Measurements from ENCODE around the gene MRPS27.
A peak's percentile ranks its signal among the peaks of the same experiment; 100 is the strongest.

Gene MRPS27

DNA sequence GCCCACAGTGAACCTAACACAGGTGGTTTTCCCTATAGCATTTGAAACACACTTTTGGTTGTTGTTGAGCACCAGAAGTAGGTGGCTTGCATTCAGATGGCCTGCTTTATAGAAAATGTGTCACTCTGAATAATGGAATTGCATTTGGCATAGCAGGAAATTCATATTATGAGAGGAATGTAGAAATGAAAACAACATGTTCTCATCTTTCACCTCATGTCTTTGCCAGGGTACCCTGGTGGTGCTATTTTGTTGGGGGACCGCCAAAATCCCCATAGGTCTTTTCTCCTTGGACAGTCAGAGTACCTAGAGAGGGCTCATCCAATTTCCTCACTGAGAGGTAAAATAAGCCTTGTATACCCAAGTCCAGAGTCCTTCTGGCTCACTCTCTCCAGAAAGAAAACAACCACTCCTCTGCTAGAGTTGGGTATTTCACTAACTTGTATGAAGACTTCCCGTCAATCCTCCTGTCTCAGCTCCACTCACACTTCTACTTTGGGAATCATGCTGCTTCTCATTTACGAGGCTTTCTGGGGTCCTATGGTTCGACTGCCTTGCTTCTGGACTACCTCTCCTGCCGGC lies 67.4 kb downstream of the MRPS27 start:
- no peak for DNase-seq

DNA sequence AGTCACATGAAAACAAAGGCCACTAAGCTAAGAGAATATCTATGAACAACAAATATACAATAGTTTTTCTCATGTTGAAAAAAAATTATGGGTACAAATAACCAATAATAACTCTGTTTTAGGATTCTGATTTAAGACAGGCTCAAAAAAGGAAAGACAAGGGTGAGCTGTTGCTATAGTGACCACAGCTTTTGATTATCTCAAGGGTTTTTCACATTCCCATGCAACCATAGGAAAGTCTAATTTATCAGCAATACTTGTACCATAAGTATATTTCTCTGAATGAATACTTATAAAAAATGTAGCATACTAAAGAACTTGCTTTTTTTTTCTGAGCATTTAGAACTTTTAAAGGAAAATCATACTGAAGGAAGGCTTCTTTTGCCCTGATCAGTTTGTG lies 68.0 kb downstream of the MRPS27 start:
- no peak for DNase-seq

DNA sequence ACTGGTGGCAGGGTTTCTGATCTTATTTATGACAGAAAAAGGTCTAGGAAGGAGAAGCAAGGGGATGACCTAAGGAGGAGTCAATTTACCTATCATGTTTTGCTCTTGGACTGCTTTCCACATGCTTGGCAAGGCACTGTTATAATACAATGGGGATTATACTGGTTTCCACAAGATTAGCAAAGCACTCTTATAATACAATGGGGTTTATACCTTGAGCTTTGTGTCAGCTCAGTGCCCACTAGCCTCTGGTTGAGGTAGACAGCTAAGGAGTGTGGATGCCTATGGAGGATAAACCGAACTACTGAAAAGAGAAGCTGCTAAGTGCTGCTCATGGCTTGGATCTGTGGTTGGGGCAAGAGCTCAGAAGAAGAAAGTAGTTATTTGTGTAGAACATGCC lies 68.7 kb downstream of the MRPS27 start:
- no peak for DNase-seq

DNA sequence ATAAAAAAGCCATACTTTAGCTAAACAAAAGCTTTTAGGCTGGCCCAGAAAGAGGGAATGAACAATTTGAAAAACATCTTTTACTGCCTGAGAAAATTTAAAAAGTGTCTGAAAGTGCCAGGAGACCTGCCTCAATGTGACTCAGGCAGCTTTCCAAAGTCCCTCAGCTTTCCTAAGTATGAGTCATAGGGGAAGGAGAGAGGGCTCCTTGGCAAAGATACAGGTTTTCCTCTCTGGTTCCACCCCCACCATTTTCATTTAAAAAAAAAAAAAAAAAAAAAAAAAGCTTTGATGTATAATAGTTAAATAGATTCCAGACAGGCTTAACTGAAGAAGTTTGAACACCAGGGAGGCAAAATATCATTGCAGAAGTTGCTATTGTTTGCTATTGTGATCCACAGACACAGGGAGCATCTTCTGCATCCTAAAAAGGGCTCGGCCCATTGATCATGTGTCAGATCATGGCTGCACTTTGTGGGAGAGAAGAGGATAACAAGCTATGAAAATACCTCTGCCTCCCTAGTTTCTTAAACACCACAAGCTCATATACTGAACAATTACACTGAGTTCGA lies 71.5 kb downstream of the MRPS27 start:
- DNase-seq: peak; percentile 44

DNA sequence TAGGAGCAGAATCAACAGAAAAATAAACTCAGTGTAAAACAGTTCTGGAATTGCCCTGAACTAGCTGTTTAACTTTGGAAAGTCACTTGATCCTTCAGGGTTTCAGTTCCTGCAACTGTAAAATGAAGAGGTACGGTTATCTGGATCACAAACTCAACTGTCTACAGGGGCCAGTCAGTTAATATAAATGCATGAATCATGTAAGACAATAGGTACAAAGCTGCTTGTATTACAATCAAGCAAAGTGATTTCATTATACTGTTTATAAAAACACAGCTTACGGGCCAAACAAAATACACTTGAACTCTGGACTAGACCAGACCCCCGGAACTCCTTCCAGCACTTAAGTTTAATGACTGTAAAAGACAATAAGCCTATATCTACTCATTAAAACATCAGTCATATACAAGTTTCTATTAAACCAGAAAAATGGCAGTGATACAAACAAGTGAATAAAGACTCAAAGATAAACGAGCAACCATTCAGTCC lies 73.0 kb downstream of the MRPS27 start:
- no peak for DNase-seq

DNA sequence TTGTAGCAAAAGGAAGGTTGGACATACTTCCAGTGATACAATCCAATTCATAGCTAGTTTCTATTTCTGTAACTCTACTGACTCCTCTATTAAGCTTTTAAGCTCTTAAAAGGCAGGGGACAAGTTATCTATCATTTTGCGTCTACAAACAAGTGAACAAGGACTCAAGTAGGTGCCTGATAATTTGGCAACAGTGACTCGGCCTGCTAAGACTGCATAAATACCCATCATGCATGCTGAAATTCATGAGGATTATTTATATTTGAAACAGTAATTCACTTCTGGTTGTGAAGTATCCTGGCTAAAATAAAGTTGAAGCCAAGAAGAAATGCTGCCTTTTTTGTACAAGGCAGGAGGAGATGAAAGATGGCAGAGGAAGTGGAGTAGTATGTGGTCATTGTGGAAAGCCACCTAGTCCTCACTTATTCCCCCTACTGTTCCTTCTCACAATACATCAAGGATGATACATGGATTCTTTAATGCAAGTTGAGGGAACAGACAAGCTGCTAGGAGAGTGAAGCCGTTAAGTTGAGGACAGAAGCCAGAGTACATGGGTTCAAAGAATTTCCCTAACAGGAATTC lies 74.0 kb downstream of the MRPS27 start:
- DNase-seq: no peak

DNA sequence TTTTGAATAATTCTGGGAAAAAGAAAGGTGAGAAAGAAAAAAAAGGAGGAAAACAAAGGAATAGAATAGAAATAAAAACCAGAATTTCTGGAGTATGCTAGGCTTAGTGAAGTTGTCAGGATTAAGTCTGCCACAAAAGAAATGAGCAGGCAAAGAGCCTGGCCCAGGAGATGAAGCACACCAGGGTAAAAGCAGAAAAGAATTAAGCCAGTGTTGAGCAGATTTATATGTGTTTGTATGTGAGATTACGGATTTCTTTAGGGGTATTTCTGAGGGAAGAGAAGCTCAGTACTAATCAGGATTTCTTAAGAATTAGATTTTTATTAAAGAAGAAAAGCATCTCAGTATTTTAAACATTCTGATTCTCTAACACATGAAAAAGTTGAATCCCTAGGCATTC lies 74.5 kb downstream of the MRPS27 start:
- DNase-seq: no peak

DNA sequence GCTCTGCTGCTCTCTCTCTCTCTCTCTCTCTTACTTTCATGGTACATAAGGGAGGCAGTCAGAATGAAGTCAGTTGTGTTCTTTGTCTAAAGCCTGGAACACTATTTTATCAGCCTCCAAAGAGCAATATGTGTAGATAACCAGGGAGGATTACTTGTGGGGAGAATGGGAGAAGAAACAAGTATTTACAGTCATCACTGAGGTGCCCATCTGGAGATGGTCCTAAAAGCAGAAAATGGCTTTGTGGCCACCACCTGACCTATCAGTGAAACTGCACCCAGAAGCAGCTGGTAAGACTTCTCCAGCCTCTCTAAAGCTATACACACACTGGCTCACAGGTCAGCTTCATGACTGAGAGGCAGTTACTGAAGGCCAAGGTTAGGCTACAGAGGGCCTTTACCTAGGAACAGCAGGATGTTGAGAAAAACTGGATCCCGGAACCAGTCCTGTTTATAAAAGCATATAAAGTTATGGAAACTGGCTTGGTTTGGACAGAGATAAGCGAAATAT lies 75.1 kb downstream of the MRPS27 start:
- DNase-seq: peak; percentile 34

DNA sequence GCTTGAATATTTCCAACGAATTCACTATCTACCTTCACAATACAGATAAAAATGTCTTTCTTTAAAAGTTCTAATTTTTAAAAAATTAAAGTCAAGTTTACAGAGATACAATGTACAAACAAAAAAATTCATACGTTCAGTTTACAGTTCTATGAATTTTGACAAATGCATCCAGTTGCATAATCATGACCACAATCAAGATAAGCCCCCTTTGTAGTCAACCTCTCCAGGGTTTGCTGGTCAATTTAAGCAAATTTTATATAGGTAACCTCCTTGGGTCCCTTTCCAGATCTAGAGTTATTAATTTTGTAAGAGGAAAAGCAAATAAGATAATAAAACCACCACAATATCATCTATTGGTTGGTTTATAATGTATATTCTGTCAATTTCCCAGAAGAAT lies 76.3 kb downstream of the MRPS27 start:
- no peak for DNase-seq

DNA sequence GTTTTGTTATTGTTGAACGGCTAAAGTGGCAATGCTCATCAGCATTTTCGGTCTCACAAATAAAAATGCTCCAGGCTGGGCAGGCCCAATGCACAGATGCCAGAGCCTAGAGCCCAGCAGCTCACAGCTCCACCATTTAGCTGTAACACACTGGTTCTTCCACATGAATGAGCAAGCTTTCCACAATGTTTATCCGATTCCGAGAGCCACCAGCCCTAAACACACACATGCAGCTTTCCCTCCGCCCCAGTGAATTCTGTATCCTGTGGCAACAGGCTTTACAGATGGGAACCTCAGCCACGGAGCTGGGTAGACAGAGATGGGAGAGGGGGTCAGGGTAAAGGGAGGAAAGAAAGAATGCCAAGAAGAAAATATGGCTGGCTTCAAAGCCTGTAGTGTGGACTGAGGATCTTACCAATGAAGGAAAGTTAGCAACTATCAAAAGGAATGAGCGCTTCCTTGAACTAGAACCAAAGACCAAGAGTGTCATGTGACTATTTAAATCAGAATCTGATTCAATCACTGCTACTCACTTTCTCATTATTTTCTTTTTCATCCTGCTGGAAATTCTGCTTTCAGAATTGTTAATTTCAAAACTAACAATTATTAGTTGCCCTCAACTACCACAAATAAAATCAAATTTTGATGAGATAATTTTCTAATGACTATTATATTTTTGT lies 77.1 kb downstream of the MRPS27 start:
- DNase-seq: peak; percentile 79

DNA sequence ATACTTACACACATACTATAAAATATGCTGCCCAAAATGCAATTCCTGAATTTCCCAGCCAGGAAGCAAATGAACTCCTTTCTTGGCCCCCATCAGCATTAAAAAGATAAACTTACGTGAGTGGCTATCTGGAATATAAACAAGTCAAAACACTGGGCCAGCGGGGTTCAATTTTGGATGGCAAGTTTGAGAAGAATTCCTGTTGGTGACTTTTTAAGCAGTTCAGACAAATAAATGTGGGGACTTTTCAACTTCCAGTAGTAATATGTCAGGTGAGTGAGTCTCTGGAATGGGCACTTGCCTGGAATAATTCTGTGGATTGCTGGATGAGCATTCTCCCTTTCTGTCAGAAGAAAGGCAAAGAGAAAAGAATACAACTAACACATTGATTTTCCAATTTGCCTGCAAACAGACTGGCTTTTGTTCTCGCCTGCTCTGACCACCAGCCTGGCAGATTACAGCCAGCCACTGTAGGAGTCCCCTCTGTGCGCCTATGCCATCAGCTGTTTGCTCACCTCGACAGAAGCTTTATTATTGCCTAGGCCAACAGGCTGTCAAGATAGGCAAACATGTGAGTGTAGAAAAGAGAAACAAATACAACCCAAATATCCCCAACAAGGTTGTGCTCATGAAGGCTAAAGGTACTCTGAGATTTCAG lies 78.6 kb downstream of the MRPS27 start:
- peak; percentile 80 for DNase-seq

DNA sequence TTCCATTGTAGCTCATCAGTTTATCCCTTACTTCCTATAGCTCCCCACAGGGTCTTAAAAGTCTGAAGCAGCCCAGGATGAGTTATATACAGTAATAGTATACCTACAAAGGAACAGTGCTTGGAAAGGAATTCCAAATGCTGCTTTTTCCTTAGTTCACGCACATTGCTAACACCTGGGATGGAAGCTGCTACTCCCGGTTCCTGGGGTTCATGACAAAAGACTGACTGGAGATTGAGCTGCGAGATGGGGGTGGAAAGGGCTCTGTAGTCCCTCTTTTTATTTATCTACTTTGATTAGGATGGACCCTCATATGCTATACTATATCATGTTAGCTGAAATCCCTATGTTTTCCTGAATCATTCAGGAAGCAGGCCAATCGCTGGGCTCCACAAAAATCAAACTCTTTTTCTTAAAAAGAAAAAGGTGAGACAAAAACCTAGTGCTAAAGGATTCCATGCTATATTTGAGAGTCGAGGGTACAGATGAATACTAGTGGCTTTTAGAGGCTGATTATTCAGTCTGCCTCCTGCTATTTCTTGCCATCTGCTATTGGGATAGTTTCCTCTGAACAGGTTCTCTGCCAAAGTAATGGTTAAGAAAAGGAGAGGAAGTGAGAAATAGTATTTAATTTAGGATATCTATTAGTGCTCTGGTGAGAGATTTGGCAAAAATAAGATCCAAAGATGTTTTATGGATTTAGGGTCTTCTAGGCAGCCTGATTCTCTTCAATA lies 81.2 kb downstream of the MRPS27 start:
- DNase-seq: no peak

DNA sequence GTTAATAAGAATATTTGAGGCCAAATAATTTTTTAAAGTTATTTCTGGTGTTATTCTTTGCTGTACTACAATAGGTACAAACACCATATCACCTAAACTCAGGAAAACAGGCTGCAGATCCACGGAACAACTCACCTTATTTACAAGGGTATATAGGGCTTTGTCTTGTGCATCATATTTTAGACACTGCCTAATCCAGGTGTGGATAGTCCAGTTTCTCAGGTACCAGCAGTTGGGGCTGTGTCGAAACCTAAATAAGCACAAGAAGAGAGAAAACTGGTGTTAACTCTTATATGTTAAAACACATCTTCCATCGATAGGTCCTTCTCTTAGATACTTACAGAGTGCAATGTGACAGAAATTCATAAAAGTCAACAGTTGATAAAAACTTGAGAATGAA lies 82.2 kb downstream of the MRPS27 start:
- DNase-seq: no peak

DNA sequence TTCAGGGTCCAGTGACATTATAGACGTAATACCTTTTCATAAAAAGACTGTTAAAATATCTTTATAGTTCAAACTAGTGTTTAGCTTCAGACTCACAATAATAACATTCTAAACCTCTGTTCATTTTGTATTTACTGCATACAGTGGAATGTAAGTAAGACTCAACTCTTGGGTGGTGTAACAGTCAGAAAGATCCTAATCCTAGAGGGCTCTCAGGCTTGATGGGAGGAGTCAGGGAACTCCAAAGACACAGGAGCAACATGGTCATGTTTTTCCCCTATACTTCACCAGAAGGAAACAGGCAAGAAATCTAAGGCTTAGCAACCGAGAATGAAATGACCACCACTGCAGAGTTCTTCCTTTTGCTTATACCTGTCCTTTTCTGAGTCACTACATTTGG lies 82.6 kb downstream of the MRPS27 start:
- DNase-seq: no peak

DNA sequence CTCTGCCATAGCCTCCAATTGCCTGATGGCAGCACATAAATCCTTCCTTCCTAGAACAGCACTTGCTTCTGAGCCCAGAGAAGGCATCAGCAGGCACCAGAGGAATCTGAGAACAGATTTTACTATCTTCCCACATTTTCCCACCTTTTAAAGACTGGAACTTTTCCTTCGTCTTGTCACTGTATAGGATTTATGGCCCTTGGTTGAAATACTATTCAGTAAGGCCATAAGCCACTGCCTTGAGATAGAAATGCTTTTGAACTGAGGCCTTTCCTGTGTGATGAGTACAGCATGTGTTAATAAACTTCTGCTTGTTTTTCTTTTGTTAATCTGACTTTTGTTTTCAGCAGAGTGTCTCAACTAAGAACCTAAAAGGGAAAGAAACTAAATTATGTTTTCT lies 84.3 kb downstream of the MRPS27 start:
- no peak for DNase-seq

DNA sequence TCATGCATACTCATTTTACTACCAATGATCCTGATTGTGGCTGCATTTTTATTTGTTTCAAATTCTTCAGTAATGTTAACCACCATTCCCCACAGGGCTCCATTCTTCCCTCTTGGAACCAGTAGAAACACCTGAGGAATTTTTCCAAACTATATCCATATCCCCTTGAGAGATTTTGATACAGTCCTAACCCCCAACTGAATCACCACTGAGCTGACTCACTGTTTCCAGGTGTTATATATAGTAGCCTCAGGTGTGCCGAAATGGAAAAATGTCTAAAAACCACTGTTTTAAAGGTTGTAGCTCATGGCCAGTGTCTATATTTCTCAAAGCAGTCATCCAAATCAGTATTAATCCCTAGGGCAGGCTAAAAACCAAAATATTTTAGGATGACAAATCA lies 85.2 kb downstream of the MRPS27 start:
- DNase-seq: no peak

DNA sequence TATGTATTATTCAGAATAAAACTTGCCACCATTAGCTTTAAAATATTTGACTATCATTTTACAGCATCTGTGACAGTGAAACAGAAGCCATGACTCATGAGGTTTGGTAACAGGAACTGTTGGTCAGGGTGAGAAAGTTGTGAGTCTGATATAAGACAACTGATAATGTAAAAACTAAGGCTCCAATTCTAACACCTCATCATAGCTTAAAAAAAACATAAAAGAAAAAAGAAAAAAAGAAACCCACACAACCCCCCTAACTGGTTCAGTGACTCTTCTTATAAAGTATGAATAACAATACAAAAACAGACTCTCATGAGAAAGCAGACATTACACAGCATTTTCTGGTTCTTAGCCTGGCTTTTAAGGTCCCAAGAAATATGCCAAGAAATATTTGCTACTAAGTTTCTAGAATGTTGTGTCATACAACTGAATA lies 85.8 kb downstream of the MRPS27 start:
- no peak for DNase-seq

DNA sequence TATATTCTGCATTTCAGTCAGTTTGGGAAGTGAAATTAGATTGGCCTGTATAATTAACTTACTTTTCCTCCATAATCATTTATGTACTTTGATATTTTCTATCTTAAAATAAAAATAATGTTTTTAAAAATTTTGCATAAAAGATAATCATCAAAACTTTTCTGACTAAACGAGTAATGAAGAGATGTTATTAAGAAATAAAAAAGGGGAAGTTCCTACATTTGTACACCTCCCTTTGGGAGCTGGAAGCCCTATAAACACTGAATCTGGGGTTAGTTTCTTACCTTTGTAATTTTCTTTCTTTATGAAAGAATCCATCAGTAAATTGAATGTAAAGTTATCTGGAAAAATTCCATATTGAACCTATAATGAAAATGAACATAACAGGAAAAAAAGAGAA lies 86.2 kb downstream of the MRPS27 start:
- DNase-seq: no peak

DNA sequence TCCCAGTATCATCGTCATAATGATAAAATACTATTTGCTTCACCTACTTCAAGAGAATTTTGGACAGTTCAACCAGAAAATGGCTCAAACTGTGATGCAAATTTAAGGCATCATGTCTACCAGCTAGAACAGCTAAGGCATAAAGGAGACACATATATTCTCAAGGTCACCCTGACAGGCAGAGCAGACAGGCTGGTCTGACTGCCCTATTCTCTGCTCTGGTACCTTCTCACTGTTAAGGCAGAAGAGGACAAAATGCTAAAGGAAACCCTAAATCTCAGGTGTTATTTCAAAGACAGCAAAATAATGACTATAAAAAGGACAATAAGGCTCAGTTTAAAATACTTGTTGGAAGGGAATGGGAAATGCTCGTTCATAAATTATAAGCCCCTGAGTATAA lies 87.2 kb downstream of the MRPS27 start:
- no peak for DNase-seq

DNA sequence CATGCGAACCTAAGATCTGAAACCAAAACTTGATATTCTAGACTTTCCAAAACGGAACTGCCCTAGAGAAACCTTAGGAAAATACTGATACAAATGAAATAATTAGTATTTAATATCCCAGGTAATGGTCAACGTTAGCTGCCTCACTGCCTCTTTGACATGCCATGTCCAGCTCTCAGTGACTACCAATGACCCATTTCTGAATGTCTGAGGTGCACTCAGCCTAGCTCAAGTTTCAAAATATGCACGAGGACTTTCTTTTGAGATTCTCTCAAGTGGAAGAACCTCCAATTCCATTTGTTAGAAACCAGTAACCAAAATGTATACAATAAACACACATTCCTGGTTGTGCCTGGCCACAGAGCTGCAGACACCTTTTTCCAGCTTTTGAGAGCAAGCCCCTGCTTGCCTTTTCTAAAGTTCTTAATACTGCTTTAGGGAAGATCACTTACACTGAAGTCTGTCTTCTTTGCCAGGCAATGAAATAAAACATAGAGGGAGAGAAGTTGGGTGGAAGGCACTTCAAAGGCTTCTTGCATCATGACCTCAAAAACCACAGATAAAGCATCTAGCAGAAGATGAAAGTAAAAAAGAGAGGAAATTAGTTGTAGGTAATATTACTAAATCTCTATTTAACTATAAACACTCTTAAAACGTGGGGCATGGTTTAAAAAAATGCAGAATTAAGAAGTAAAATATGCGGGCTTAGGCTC lies 87.9 kb downstream of the MRPS27 start:
- DNase-seq: no peak

DNA sequence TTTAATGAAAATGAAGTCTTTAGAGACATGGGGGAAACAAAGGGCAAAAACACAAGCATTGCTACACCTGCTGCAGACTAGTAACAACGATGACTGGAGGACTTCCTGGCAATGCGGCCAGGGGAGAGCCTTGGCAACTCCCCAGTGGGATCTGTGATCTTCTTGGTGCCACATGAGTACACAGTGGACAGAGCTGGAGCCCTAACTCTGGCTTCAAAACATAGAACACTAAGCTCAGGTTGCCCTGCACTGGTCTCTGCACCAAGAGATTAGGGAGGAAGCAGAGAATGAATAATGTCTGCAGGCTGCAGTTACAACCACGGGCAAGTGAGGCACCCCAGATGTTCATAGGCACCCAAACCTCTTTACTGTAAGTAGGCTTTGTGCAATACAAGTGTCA lies 91.1 kb downstream of the MRPS27 start:
- no peak for DNase-seq

DNA sequence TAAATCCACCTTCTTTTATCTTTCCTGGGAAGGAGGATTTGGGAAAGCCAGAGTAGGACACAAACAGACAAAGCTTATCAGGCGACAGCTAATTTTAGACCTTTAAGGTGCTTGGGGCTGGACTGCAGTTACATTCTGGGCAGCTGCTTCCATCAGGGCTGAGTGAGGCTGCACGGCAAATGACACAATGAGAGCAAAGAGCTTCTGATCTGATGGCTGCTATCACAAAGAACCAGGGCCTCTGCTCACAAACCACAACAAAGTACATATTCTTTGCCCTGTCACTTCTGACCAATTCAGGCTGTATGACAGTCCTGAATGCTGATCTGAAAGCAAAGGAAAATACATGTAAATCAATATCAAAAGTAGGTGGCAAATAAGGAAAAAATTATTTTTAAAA lies 93.1 kb downstream of the MRPS27 start:
- DNase-seq: no peak
